Stomach smooth muscle (tissue), 2 donors: ENCODE data around the gene LEUTX.

Experiments used
- H3K27ac ChIP-seq: one replicate; pipeline ENCODE4 v1.7.0; 2013; ENCODE audit warnings: mild to moderate bottlenecking, low read length, inconsistent platforms
- H3K27me3 ChIP-seq, 2 donors: one replicate each; pipeline ENCODE4 v1.7.0; 2013; ENCODE audit warnings: low read length in 2 of 2; ENCODE audit not compliant: insufficient read depth in 2 of 2, control insufficient read depth in 1 of 2
- H3K36me3 ChIP-seq, 2 donors: one replicate each; pipeline ENCODE4 v1.7.0; 2013; ENCODE audit warnings: low read length in 2 of 2; ENCODE audit not compliant: control insufficient read depth in 2 of 2, insufficient read depth in 2 of 2
- H3K4me1 ChIP-seq: one replicate; pipeline ENCODE4 v1.7.0; 2013; ENCODE audit warnings: low read length; ENCODE audit not compliant: control insufficient read depth, insufficient read depth
- H3K4me3 ChIP-seq, 2 donors: one replicate each; pipeline ENCODE4 v1.7.0; 2013; ENCODE audit warnings: low read length in 2 of 2
- H3K9ac ChIP-seq, 2 donors: one replicate each; pipeline ENCODE4 v1.7.0; 2013; ENCODE audit warnings: low read length in 2 of 2, mild to moderate bottlenecking in 1 of 2
- H3K9me3 ChIP-seq, 2 donors: one replicate each; pipeline ENCODE4 v1.7.0; 2013; ENCODE audit warnings: low read length in 2 of 2; ENCODE audit not compliant: control insufficient read depth in 2 of 2
- donor health status: healthy.
- donor health status: Pancreatic carcinoma.

Gene LEUTX

GRCh38 chr19:39820696-39821095 lies 42.0 kb downstream of the LEUTX start:
- Histone ChIP-seq H3K4me1 (peaks cover 18% of the 10 kb centered on the region), H3K36me3 (peaks cover 2 to 3% of the 10 kb centered on the region in 2 donors), H3K9ac (no peak overlapping the region), H3K9me3 (no peaks in the 10 kb centered on the region), H3K4me3 (no peak overlapping the region), H3K27ac (no peak overlapping the region), H3K27me3 (no peaks in the 10 kb centered on the region)

GRCh38 chr19:39823686-39824085 lies 45.0 kb downstream of the LEUTX start:
- H3K9ac ChIP-seq = peak overlapping the region; percentile 77 to 94
- peak overlapping the region; percentile 67 for H3K27ac ChIP-seq
- H3K27me3 ChIP-seq = no peaks in the 10 kb centered on the region
- no peaks in the 10 kb centered on the region for H3K9me3 ChIP-seq
- peaks cover 18% of the 10 kb centered on the region for H3K4me1 ChIP-seq
- H3K36me3 ChIP-seq = peaks cover 4 to 14% of the 10 kb centered on the region in 2 donors
- peak overlapping the region; percentile 77 to 95 for H3K4me3 ChIP-seq

GRCh38 chr19:39824143-39825092 lies 45.8 kb downstream of the LEUTX start:
- peaks cover 18% of the 10 kb centered on the region for H3K4me1 ChIP-seq
- H3K9ac ChIP-seq = peak overlapping the region; percentile 77 to 94
- H3K36me3 ChIP-seq = peaks cover 6 to 16% of the 10 kb centered on the region in 2 donors
- no peaks in the 10 kb centered on the region for H3K27me3 ChIP-seq
- peak overlapping the region; percentile 67 for H3K27ac ChIP-seq
- H3K4me3 ChIP-seq = peak overlapping the region; percentile 77 to 95
- H3K9me3 ChIP-seq = no peaks in the 10 kb centered on the region

GRCh38 chr19:39825093-39825463 lies 46.4 kb downstream of the LEUTX start:
- H3K27me3 ChIP-seq = no peaks in the 10 kb centered on the region
- no peaks in the 10 kb centered on the region for H3K9me3 ChIP-seq
- H3K27ac ChIP-seq = peak overlapping the region; percentile 67
- H3K4me1 ChIP-seq = peaks cover 18% of the 10 kb centered on the region
- H3K36me3 ChIP-seq = peaks cover 12 to 23% of the 10 kb centered on the region in 2 donors
- peak overlapping the region in 1 of 2 donors; percentile 95 for H3K4me3 ChIP-seq
- H3K9ac ChIP-seq = no peak overlapping the region

GRCh38 chr19:39825531-39826076 lies 47.0 kb downstream of the LEUTX start:
- no peaks in the 10 kb centered on the region for H3K27me3 ChIP-seq
- no peak overlapping the region for H3K9ac ChIP-seq
- H3K36me3 ChIP-seq = peaks cover 18 to 28% of the 10 kb centered on the region in 2 donors
- no peak overlapping the region for H3K4me3 ChIP-seq
- H3K27ac ChIP-seq = no peak overlapping the region
- peaks cover 18% of the 10 kb centered on the region for H3K4me1 ChIP-seq
- H3K9me3 ChIP-seq = no peaks in the 10 kb centered on the region

- Histone ChIP-seq H3K9ac (no peak overlapping the region), H3K27me3 (no peaks in the 10 kb centered on the region), H3K4me3 (no peak overlapping the region), H3K36me3 (peaks cover 26 to 31% of the 10 kb centered on the region in 2 donors), H3K9me3 (no peaks in the 10 kb centered on the region), H3K4me1 (peaks cover 18% of the 10 kb centered on the region), H3K27ac (no peak overlapping the region)
Observed at GRCh38 chr19:39826311-39826945, 47.8 kb downstream of the LEUTX start.

GRCh38 chr19:39827216-39827615 lies 48.6 kb downstream of the LEUTX start:
- Histone ChIP-seq H3K9me3 (no peaks in the 10 kb centered on the region), H3K27me3 (no peaks in the 10 kb centered on the region), H3K36me3 (peaks cover 28 to 33% of the 10 kb centered on the region in 2 donors)

GRCh38 chr19:39828015-39828653 lies 49.5 kb downstream of the LEUTX start:
- Histone ChIP-seq H3K36me3 (peaks cover 28 to 33% of the 10 kb centered on the region in 2 donors), H3K27ac (no peak overlapping the region)

More at GRCh38 chr19:39827216-39827615, 48.6 kb downstream of the LEUTX start:
- Histone ChIP-seq H3K4me3 (no peak overlapping the region), H3K27ac (no peak overlapping the region), H3K9ac (no peak overlapping the region), H3K4me1 (peaks cover 24% of the 10 kb centered on the region)

GRCh38 chr19:39828654-39829032 lies 50.0 kb downstream of the LEUTX start:
- Histone ChIP-seq H3K4me1 (peaks cover 23% of the 10 kb centered on the region), H3K27ac (no peak overlapping the region), H3K36me3 (peaks cover 28 to 33% of the 10 kb centered on the region in 2 donors), H3K9me3 (no peaks in the 10 kb centered on the region), H3K9ac (no peak overlapping the region), H3K4me3 (no peak overlapping the region), H3K27me3 (no peaks in the 10 kb centered on the region)

More at GRCh38 chr19:39828015-39828653, 49.5 kb downstream of the LEUTX start:
- Histone ChIP-seq H3K4me3 (no peak overlapping the region), H3K27me3 (no peaks in the 10 kb centered on the region), H3K9ac (no peak overlapping the region), H3K4me1 (peaks cover 27% of the 10 kb centered on the region), H3K9me3 (no peaks in the 10 kb centered on the region)

GRCh38 chr19:39829702-39830275 lies 51.1 kb downstream of the LEUTX start:
- H3K4me1 ChIP-seq = peaks cover 23% of the 10 kb centered on the region
- no peak overlapping the region for H3K9ac ChIP-seq
- no peaks in the 10 kb centered on the region for H3K27me3 ChIP-seq
- no peaks in the 10 kb centered on the region for H3K9me3 ChIP-seq
- H3K27ac ChIP-seq = no peak overlapping the region
- no peak overlapping the region for H3K4me3 ChIP-seq
- peaks cover 33% of the 10 kb centered on the region in 2 donors for H3K36me3 ChIP-seq
